IMR-90 (cell line): ENCODE measurements around the gene WDR54.
A peak's percentile ranks its signal among the peaks of the same experiment; 100 is the strongest.

Source experiments
- CTCF ChIP-seq: conservative IDR thresholded peaks from 2 replicates; pipeline ENCODE4 v1.5.1; 2012; ENCODE audit warnings: mild to moderate bottlenecking, low read depth, low read length, improper control_type of control experiment
- MAZ ChIP-seq: IDR thresholded peaks from 2 replicates; pipeline ENCODE4 v1.6.1; 2012; ENCODE audit warnings: low read depth, mild to moderate bottlenecking, low read length, improper control_type of control experiment, moderate library complexity, borderline replicate concordance
- RAD21 ChIP-seq: IDR thresholded peaks from 2 replicates; pipeline ENCODE4 v1.6.1; 2012; ENCODE audit warnings: low read length, improper control_type of control experiment

- TF ChIP-seq RAD21 = no peak
- peak; percentile 42; the same call in 1 of the 2 replicates for TF ChIP-seq MAZ
- TF ChIP-seq CTCF = 0 out of 2 replicates have a peak, but pooled peaks have one; percentile 20
These were observed 19.0 kb downstream of the WDR54 start for GRCh38 chr2:74440378-74441169.
